RPMI7951 (cell line): ENCODE data around the gene FNBP1. TPM values are rescaled to one million over a fixed set of nuclear protein-coding genes. Genes with fewer than 3 reads are reported as not detected.
A peak's percentile ranks its signal among the peaks of the same experiment; 100 is the strongest.

Experiments used
- DNase-seq: peaks from one replicate; pipeline ENCODE4 v3.0.0-alpha.2; 2012; ENCODE audit warnings: low read depth
- total RNA-seq: library from RNA; depleted of rRNA; stranded (reverse); fragments of >200 nt; shearing (Covaris generic); gene quantifications from 2 replicates; pipeline ENCODE4 v1.2.3, GENCODE V29; 2014; rRNA removed

Gene FNBP1
- total RNA-seq, result 12.7 and 20.1 TPM in 2 replicates

- DNase-seq, result peak; percentile 70
Measured at GRCh38 chr9:130042885-130043653, at the start of gene FNBP1. Gene FNBP1, minus strand, starts transcription at chr9:130043189. Its CDS starts 214 bp downstream, at chr9:130042975.

- DNase-seq, result no peak
Measured at GRCh38 chr9:130090915-130091314, 47.9 kb upstream of the FNBP1 start.

GRCh38 chr9:130089141-130089540 is 46.2 kb upstream of the FNBP1 start:
- no peak for DNase-seq

GRCh38 chr9:130088051-130088450 is 45.1 kb upstream of the FNBP1 start:
- no peak for DNase-seq

GRCh38 chr9:130084337-130084736 is 41.3 kb upstream of the FNBP1 start:
- DNase-seq, result no peak

GRCh38 chr9:130078547-130078946 is 35.6 kb upstream of the FNBP1 start:
- no peak for DNase-seq

- DNase-seq, result peak; percentile 65
Measured at GRCh38 chr9:130073373-130073772, 30.4 kb upstream of the FNBP1 start.

- DNase-seq, result no peak
Measured at GRCh38 chr9:130072515-130073235, 29.7 kb upstream of the FNBP1 start.

GRCh38 chr9:130069048-130069447 is 26.1 kb upstream of the FNBP1 start:
- DNase-seq, result no peak

- DNase-seq, result no peak
Measured at GRCh38 chr9:130064621-130065020, 21.6 kb upstream of the FNBP1 start.

GRCh38 chr9:130062750-130063149 is 19.8 kb upstream of the FNBP1 start:
- DNase-seq, result no peak

- no peak for DNase-seq
Measured at GRCh38 chr9:130060296-130060695, 17.3 kb upstream of the FNBP1 start.

GRCh38 chr9:130058887-130059286 is 15.9 kb upstream of the FNBP1 start:
- DNase-seq, result no peak

- peak; percentile 17 for DNase-seq
Measured at GRCh38 chr9:130058154-130058553, 15.2 kb upstream of the FNBP1 start.

GRCh38 chr9:130054820-130055219 is 11.8 kb upstream of the FNBP1 start:
- no peak for DNase-seq

- DNase-seq, result no peak
Measured at GRCh38 chr9:130054325-130054786, 11.4 kb upstream of the FNBP1 start.

GRCh38 chr9:130053504-130054324 is 10.7 kb upstream of the FNBP1 start, which contains the start of gene GPR107:
Gene GPR107, plus strand, starts transcription at chr9:130053906. Its CDS starts 27 bp downstream, at chr9:130053933.
- peak; percentile 65 for DNase-seq

- no peak for DNase-seq
Measured at GRCh38 chr9:130053109-130053503, 10.1 kb upstream of the FNBP1 start.

- DNase-seq, result no peak
Measured at GRCh38 chr9:130051855-130052254, 8.9 kb upstream of the FNBP1 start.

GRCh38 chr9:130050462-130050861 is 7.5 kb upstream of the FNBP1 start:
- no peak for DNase-seq

- no peak for DNase-seq
Measured at GRCh38 chr9:130049431-130050210, 6.6 kb upstream of the FNBP1 start.
